ENCODE results near the gene MAGEB4.

Gene MAGEB4

GRCh38 chrX:30261012-30261411, 19.2 kb downstream of the MAGEB4 start:
- Histone ChIP-seq H3K4me1 (ENCODE audit: insufficient read depth, low read length, severe bottlenecking) (no peaks in the 10 kb centered on the region), H3K79me2 (ENCODE audit: insufficient read depth, low read length) (no peaks in the 10 kb centered on the region), H3K4me2 (ENCODE audit: low read length) (no peak overlapping the region), H3K27me3 (ENCODE audit: insufficient read depth, low read length) (no peaks in the 10 kb centered on the region), H4K20me1 (ENCODE audit: insufficient read depth, low read length) (no peaks in the 10 kb centered on the region), H3K36me3 (ENCODE audit: insufficient read depth, low read length) (no peaks in the 10 kb centered on the region), H3K9me2 (ENCODE audit: low read depth, low read length) (no peaks in the 10 kb centered on the region), H3K27ac (ENCODE audit: low read depth, low read length, poor library complexity, severe bottlenecking) (no peak overlapping the region), H2AFZ (ENCODE audit: low read length) (no peak overlapping the region), H3K9ac (ENCODE audit: low read length) (no peak overlapping the region), H3K4me3 (ENCODE audit: low read depth, low read length, poor library complexity, severe bottlenecking) (no peak overlapping the region), H3F3A (ENCODE audit: insufficient read depth, low read length) (no peaks in the 10 kb centered on the region), H3K9me3 (ENCODE audit: low read length) (no peaks in the 10 kb centered on the region)
- no peak for TF ChIP-seq EZH2 (IDR thresholded peaks at IDR 0.05; ENCODE audit: borderline replicate concordance, low read length)
- TF ChIP-seq CTCF (IDR thresholded peaks at IDR 0.05; ENCODE audit: low read length), result no peak

- no peaks in the 10 kb centered on the region for H3K9me2 ChIP-seq (ENCODE audit: low read depth, low read length)
- no peak overlapping the region for H3K27ac ChIP-seq (ENCODE audit: low read depth, low read length, poor library complexity, severe bottlenecking)
- H2AFZ ChIP-seq (ENCODE audit: low read length), result no peak overlapping the region
- H3K4me3 ChIP-seq (ENCODE audit: low read depth, low read length, poor library complexity, severe bottlenecking), result no peak overlapping the region
- H4K20me1 ChIP-seq (ENCODE audit: insufficient read depth, low read length), result no peaks in the 10 kb centered on the region
- H3K79me2 ChIP-seq (ENCODE audit: insufficient read depth, low read length), result no peaks in the 10 kb centered on the region
- H3K27me3 ChIP-seq (ENCODE audit: insufficient read depth, low read length), result no peaks in the 10 kb centered on the region
- H3K4me2 ChIP-seq (ENCODE audit: low read length), result no peak overlapping the region
- H3K9me3 ChIP-seq (ENCODE audit: low read length), result no peaks in the 10 kb centered on the region
- TF ChIP-seq EZH2 (IDR thresholded peaks at IDR 0.05; ENCODE audit: borderline replicate concordance, low read length) (no peak), CTCF (IDR thresholded peaks at IDR 0.05; ENCODE audit: low read length) (no peak)
- no peak overlapping the region for H3K9ac ChIP-seq (ENCODE audit: low read length)
- no peaks in the 10 kb centered on the region for H3K4me1 ChIP-seq (ENCODE audit: insufficient read depth, low read length, severe bottlenecking)
- H3F3A ChIP-seq (ENCODE audit: insufficient read depth, low read length), result no peaks in the 10 kb centered on the region
- H3K36me3 ChIP-seq (ENCODE audit: insufficient read depth, low read length), result no peaks in the 10 kb centered on the region
Measured at GRCh38 chrX:30262763-30263162, 21.0 kb downstream of the MAGEB4 start.

GRCh38 chrX:30270639-30271038, 28.8 kb downstream of the MAGEB4 start:
- Histone ChIP-seq H3K27me3 (ENCODE audit: insufficient read depth, low read length) (no peaks in the 10 kb centered on the region), H3K9me2 (ENCODE audit: low read depth, low read length) (no peaks in the 10 kb centered on the region), H2AFZ (ENCODE audit: low read length) (no peak overlapping the region), H3K9ac (ENCODE audit: low read length) (no peak overlapping the region), H3K79me2 (ENCODE audit: insufficient read depth, low read length) (no peaks in the 10 kb centered on the region), H4K20me1 (ENCODE audit: insufficient read depth, low read length) (no peaks in the 10 kb centered on the region), H3K4me3 (ENCODE audit: low read depth, low read length, poor library complexity, severe bottlenecking) (no peak overlapping the region), H3F3A (ENCODE audit: insufficient read depth, low read length) (no peaks in the 10 kb centered on the region), H3K36me3 (ENCODE audit: insufficient read depth, low read length) (no peaks in the 10 kb centered on the region), H3K4me2 (ENCODE audit: low read length) (no peak overlapping the region), H3K4me1 (ENCODE audit: insufficient read depth, low read length, severe bottlenecking) (no peaks in the 10 kb centered on the region), H3K27ac (ENCODE audit: low read depth, low read length, poor library complexity, severe bottlenecking) (no peak overlapping the region), H3K9me3 (ENCODE audit: low read length) (no peaks in the 10 kb centered on the region)
- TF ChIP-seq CTCF (IDR thresholded peaks at IDR 0.05; ENCODE audit: low read length), result no peak
- no peak for TF ChIP-seq EZH2 (IDR thresholded peaks at IDR 0.05; ENCODE audit: borderline replicate concordance, low read length)
